T-helper 22 cell (primary cell): Measurements from ENCODE around the gene SORCS3.
"Not testable (repeated sequence)": the region's sequence is repeated elsewhere in the genome, so short reads cannot be mapped to it uniquely, and the experiment has no call there.

Source experiments
- DNase-seq: peaks from one replicate; pipeline ENCODE4 v3.0.0-alpha.2; 2020; ENCODE audit warnings: low read depth

The SORCS3 gene

DNA sequence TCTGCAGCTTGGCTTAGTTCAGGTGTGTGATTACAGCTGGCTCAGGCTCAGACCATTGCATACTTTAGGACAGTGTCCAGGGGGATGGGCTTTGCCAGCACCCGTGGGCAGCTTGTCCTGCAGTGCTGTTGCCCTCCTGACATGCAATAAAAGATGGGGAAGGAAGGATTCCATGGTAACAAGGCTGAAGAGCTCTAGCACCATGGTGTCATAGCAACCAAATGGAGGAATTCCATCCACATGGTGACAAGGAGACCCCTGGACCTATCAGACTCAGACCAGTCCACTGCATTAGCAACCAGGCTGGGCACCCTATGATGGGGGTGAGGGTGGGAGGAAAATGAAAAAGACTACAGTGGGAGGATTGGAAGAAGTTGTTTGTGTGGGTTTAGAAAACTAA is 49.9 kb downstream of the SORCS3 start:
- no peak for DNase-seq

- DNase-seq: no peak
Measured at GRCh38 chr10:104694074-104694473, 53.0 kb downstream of the SORCS3 start.

GRCh38 chr10:104703262-104703661 is 62.2 kb downstream of the SORCS3 start:
- not testable (repeated sequence) for DNase-seq

DNA sequence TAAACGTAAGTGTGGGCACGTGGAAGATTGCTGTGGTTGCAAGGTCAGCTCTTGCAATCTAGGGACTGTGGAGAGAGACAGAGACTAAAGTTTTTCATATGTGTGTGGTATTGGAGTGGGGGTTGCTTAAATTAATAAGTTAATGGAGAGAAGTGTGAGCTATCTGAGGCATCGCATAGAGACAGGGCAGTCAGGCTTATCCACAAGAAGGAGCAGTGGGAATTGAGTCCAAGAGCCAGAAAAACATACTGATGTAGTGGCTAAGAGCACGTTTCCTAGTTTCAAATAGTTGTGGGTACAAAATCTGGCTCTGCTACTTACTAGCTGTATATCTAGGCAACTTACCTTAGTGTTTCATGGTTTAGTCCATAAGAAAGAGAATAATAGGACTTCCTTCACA is 65.8 kb downstream of the SORCS3 start:
- DNase-seq: no peak

- no peak for DNase-seq
Measured at GRCh38 chr10:104707602-104708459, 66.7 kb downstream of the SORCS3 start.

- DNase-seq: no peak
Measured at GRCh38 chr10:104711302-104711721, 70.2 kb downstream of the SORCS3 start.

DNA sequence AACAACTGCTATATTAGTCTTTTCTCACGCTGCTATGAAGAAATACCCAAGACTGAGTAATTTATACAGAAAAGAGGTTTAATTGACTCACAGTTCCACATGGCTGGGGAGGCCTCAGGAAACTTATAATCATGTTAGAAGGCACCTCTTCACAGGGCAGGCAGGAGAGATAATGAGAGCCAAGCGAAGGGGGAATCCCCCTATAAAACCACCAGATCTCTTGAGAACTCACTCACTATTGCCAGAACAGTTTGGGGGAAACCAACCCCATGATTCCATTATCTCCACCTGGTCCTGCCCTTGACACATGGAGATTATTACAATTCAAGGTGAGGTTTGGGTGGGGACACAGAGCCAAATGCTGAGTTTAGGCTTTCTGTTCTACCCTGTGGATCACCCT is 89.5 kb downstream of the SORCS3 start:
- not testable (repeated sequence) for DNase-seq

- DNase-seq: no peak
Measured at GRCh38 chr10:104731192-104731591, 90.1 kb downstream of the SORCS3 start.

DNA sequence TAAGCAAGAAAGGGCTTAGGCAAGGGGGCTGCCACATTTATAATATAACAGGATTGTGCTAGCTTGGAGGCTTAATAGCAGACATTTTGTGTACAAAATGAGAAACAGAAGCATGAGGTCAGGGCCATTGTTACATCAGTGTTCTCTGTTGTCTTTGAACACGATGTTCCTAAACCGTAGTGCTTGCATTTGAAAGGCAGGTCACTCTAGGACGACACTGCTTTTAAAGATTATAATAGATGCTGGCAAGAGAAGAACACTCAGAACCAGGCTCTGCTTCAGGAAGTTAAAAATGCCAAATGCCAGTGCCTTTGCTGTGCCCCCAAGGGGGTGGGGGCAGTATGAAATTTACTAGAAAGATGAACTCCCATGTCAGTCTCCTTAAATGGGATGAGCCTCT is 91.1 kb downstream of the SORCS3 start:
- no peak for DNase-seq

DNA sequence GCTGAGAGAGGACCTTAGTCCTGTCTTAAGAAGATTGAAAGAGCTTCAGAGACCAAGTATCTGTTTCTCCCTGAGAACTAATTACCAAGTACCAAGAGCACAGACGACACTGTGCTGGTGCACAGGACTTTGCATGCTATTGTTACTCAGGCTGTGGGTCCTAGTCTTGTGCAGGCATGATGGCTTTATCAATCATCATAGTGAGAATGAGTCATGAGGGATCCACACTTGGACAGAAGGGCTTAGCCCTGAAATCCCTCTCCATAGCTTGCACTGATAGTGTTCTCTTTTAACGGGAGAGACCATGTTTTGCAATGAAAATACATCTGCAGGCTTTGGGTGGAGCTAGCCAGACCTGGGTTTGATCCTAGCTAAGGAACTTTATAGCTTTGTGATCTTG is 93.3 kb downstream of the SORCS3 start:
- no peak for DNase-seq

GRCh38 chr10:104735036-104735756 is 94.1 kb downstream of the SORCS3 start:
- DNase-seq: no peak

GRCh38 chr10:104735757-104736391 is 94.8 kb downstream of the SORCS3 start:
- no peak for DNase-seq

- DNase-seq: no peak
Measured at GRCh38 chr10:104741127-104741526, 100.0 kb downstream of the SORCS3 start.

GRCh38 chr10:104744052-104744451 is 103.0 kb downstream of the SORCS3 start:
- no peak for DNase-seq

GRCh38 chr10:104750291-104750690 is 109.2 kb downstream of the SORCS3 start:
- DNase-seq: no peak

GRCh38 chr10:104762793-104763192 is 121.7 kb downstream of the SORCS3 start:
- DNase-seq: no peak

DNA sequence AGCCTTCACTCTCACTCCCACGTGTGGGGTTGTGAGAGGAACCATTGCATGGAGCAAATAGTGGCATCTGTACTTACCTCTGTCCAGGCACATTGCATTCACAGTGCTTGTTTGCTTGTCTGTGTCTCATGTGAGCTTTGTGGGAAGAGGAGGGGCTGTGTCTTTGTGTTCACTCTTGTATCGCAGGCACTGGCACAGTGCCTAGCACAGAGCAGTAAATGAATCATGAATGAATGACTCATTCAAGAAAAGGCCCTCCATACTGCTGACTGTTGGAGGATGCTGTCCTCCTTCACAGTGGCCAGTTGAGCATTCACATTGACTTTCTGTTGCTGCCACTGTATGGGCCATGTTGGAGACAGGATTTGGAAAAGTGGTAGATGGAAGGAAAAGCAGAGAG is 125.3 kb downstream of the SORCS3 start:
- no peak for DNase-seq

DNA sequence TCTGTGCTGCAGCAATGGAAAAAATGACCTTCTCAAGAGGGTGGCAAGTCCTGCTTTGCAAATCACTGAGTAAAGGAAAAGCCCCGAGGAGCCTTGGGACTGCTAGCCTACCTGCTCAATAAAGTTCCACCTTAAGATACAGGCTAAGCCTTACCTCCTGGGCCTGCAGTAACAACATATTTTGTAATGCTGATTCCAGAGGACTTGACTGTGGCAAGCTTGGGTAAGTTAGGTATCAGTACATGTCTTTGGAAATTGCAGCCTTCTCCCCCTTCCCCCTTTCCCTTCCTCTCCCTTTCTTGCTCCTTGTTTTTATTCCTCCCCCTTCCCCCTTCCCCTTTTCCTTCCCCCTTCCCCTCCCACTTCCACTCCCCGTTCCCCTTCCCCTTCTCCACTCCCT is 126.2 kb downstream of the SORCS3 start:
- DNase-seq: no peak

GRCh38 chr10:104767745-104768144 is 126.7 kb downstream of the SORCS3 start:
- DNase-seq: no peak

GRCh38 chr10:104773105-104773504 is 132.0 kb downstream of the SORCS3 start:
- DNase-seq: no peak

- no peak for DNase-seq
Measured at GRCh38 chr10:104774234-104774633, 133.1 kb downstream of the SORCS3 start.

DNA sequence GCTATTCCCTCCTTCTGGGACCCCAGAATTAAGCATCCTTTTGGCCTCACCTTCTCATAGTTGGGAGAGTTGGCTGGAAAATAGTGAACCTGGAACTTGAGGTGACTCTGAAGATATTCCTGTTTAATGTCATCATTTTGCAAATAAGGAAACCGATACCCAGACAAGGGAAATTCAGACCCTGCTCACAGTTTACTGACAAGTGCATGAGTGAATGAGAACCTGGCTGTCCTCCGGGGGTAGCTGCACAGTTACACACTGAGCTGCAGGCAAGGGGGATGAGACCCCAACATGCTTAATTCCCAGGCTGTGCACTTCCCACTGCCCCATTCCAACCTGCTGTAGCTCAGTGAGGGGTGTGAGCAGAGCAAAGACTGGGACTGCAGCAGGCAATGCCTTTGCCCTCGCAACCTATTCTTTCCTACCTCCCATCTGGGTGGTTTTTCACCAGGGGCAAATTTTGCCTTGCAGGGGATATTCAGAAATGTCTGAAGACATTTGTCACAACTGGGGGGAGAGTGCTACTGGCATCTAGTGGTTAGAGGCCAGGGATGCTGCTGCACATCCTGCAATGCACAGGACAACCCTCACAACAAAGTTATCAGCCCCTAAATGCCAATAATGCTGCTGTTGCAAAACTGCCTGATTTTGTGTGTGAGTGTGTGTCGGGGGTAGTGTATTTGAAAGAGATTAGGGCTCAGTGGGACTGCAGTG is 136.2 kb downstream of the SORCS3 start:
- DNase-seq: no peak
